ENCODE measurements around the gene KIF26B. TPM values are rescaled to one million over a fixed set of nuclear protein-coding genes. Genes with fewer than 3 reads are reported as not detected.

Gene KIF26B
- polyA plus RNA-seq, 1 donor (not counting 4 experiments of a cell fraction or from before 2014, with no cell fraction given): 0.58 TPM

GRCh38 chr1:245682638-245683628 lies 528.1 kb downstream of the KIF26B start:
- H4K20me1 ChIP-seq (ENCODE audit: control insufficient read depth, extremely low read depth, insufficient read depth, low read length): no peaks in the 10 kb centered on the region
- no peaks in the 10 kb centered on the region for H3K36me3 ChIP-seq (ENCODE audit: control insufficient read depth in 2 of 2, extremely low read depth in 1 of 2, insufficient read depth in 2 of 2, low read length in 2 of 2)
- no peak overlapping the region for H3K27ac ChIP-seq (ENCODE audit: control insufficient read depth, insufficient read depth, low read length)
- H3K4me2 ChIP-seq (ENCODE audit: control insufficient read depth, extremely low read depth, insufficient read depth, low read depth, low read length): no peak overlapping the region
- dilution Hi-C loops (cut with MboI; ENCODE audit: extremely low pct_ligation_motif_present, low sequenced_read_pairs): no loop called here
- H3K4me3 ChIP-seq (ENCODE audit: control insufficient read depth in 2 of 3, extremely low read depth in 1 of 3, insufficient read depth in 2 of 3, low read depth in 1 of 3, low read length in 3 of 3): no peak overlapping the region
- no peaks in the 10 kb centered on the region for H3K4me1 ChIP-seq (ENCODE audit: control insufficient read depth, extremely low read depth, insufficient read depth, low read length)
- FAIRE-seq (no peak), DNase-seq (ENCODE audit: low read depth, low spot score) (no peak)
- H3K9me3 ChIP-seq (ENCODE audit: control insufficient read depth, low read depth, low read length): peaks cover 2% of the 10 kb centered on the region
- no peaks in the 10 kb centered on the region for H3K27me3 ChIP-seq (ENCODE audit: control insufficient read depth, extremely low read depth, insufficient read depth, low read length)
- H3K9ac ChIP-seq (ENCODE audit: control insufficient read depth, extremely low read depth, insufficient read depth, low read length): no peak overlapping the region
- no peak overlapping the region for H2AFZ ChIP-seq (ENCODE audit: control insufficient read depth, low read length)
- H3K9me1 ChIP-seq (ENCODE audit: control insufficient read depth, extremely low read depth, insufficient read depth, low read length): no peaks in the 10 kb centered on the region
- TF ChIP-seq CTCF (optimal IDR thresholded peaks at IDR 0.05 in 1 of 3, IDR thresholded peaks at IDR 0.05 in 1 of 3, conservative IDR thresholded peaks at IDR 0.05 in 1 of 3; ENCODE audit: extremely low read depth in 1 of 3, insufficient read depth in 2 of 3, low read length in 3 of 3): no peak
- no peak for TF ChIP-seq EZH2 (IDR thresholded peaks at IDR 0.05; ENCODE audit: low read length)
- no peaks in the 10 kb centered on the region for H3K79me2 ChIP-seq (ENCODE audit: control insufficient read depth, insufficient read depth, low read length)

GRCh38 chr1:245683676-245684075 lies 528.9 kb downstream of the KIF26B start:
- Histone ChIP-seq H3K4me1 (ENCODE audit: control insufficient read depth, extremely low read depth, insufficient read depth, low read length) (no peaks in the 10 kb centered on the region), H3K9me1 (ENCODE audit: control insufficient read depth, extremely low read depth, insufficient read depth, low read length) (no peaks in the 10 kb centered on the region), H2AFZ (ENCODE audit: control insufficient read depth, low read length) (no peak overlapping the region), H3K27ac (ENCODE audit: control insufficient read depth, insufficient read depth, low read length) (no peak overlapping the region), H3K27me3 (ENCODE audit: control insufficient read depth, extremely low read depth, insufficient read depth, low read length) (no peaks in the 10 kb centered on the region), H4K20me1 (ENCODE audit: control insufficient read depth, extremely low read depth, insufficient read depth, low read length) (no peaks in the 10 kb centered on the region), H3K4me3 (ENCODE audit: control insufficient read depth in 2 of 3, extremely low read depth in 1 of 3, insufficient read depth in 2 of 3, low read depth in 1 of 3, low read length in 3 of 3) (no peak overlapping the region), H3K36me3 (ENCODE audit: control insufficient read depth in 2 of 2, extremely low read depth in 1 of 2, insufficient read depth in 2 of 2, low read length in 2 of 2) (no peaks in the 10 kb centered on the region), H3K4me2 (ENCODE audit: control insufficient read depth, extremely low read depth, insufficient read depth, low read depth, low read length) (no peak overlapping the region), H3K9ac (ENCODE audit: control insufficient read depth, extremely low read depth, insufficient read depth, low read length) (no peak overlapping the region), H3K79me2 (ENCODE audit: control insufficient read depth, insufficient read depth, low read length) (no peaks in the 10 kb centered on the region), H3K9me3 (ENCODE audit: control insufficient read depth, low read depth, low read length) (peaks cover 2% of the 10 kb centered on the region)
- no peak for DNase-seq (ENCODE audit: low read depth, low spot score)
- FAIRE-seq: no peak
- no peak for TF ChIP-seq EZH2 (IDR thresholded peaks at IDR 0.05; ENCODE audit: low read length)
- TF ChIP-seq CTCF (optimal IDR thresholded peaks at IDR 0.05 in 1 of 3, IDR thresholded peaks at IDR 0.05 in 1 of 3, conservative IDR thresholded peaks at IDR 0.05 in 1 of 3; ENCODE audit: extremely low read depth in 1 of 3, insufficient read depth in 2 of 3, low read length in 3 of 3): no peak
- dilution Hi-C loops (cut with MboI; ENCODE audit: extremely low pct_ligation_motif_present, low sequenced_read_pairs): no loop called here
